ENCODE measurements around the gene UNC80. TPM values are rescaled to one million over a fixed set of nuclear protein-coding genes. Genes with fewer than 3 reads are reported as not detected.

Gene UNC80
- polyA plus RNA-seq (2011; rRNA removed): not detected in 2 replicates
- not detected in 2 replicates for polyA plus RNA-seq (2012; cell fraction: cytosol; rRNA removed)
- polyA plus RNA-seq (2012; cell fraction: nucleus; rRNA removed): not detected in 2 replicates
- not detected in 3 replicates for polyA plus RNA-seq (2017; fragmentation: RNase III; extraction: RNeasy Plus Mini Kit Qiagen cat#74134 plus additional on column Dnase treatment)
- not detected in 2 replicates for polyA minus RNA-seq (2011; rRNA and poly(A)+ RNA removed)

GRCh38 chr2:209771474-209772289, at the start of gene UNC80:
UNC80 (plus strand) TSS chr2:209771832; CDS start chr2:209772073, 241 bp downstream.
- POLR2A ChIA-PET: no interaction called here
- H3K27ac ChIP-seq: no peak within 1 kb of the TSS
- H3K9me3 ChIP-seq: no peaks in the 10 kb centered on the region
- ATAC-seq: peak; percentile 97
- CTCF ChIA-PET: interaction anchor here (0.6 kb wide), 1 partner anchor 31 kb away, joined by 3 read pairs; no protein-coding TSS in a partner anchor
- TF ChIP-seq MYC (IDR thresholded peaks at IDR 0.05; ENCODE audit: borderline replicate concordance, low read length): no peak
- peak; percentile 86 for TF ChIP-seq EHMT2 (IDR thresholded peaks at IDR 0.05; ENCODE audit: low read depth)
- TF ChIP-seq REST (IDR thresholded peaks at IDR 0.05): peak; percentile 97
- FAIRE-seq: no peak
- 17% methylated on average over 33 of the region's 73 CpGs for WGBS (ENCODE audit: missing lambda C conversion rate)
- H3K4me1 ChIP-seq: no peaks in the 10 kb centered on the region
- peak within 1 kb of the TSS; percentile 33; the same call in 2 of the 3 replicates for H3K4me3 ChIP-seq
- peak; percentile 11 to 19 for DNase-seq (ENCODE audit: low read depth in 1 of 2, low spot score in 1 of 2)
- peak within 1 kb of the TSS; percentile 82 for H3K4me2 ChIP-seq

GRCh38 chr2:209726311-209726710, 45.3 kb upstream of the UNC80 start:
- no peak for FAIRE-seq
- ATAC-seq: no peak
- H3K4me1 ChIP-seq: no peaks in the 10 kb centered on the region
- H3K4me2 ChIP-seq: no peak overlapping the region
- 54% methylated on average over 2 of the region's 2 CpGs for whole genome bisulfite sequencing (ENCODE audit: missing lambda C conversion rate)
- POLR2A ChIA-PET: no interaction called here
- CTCF ChIA-PET: no interaction called here
- TF ChIP-seq GATA3 (IDR thresholded peaks at IDR 0.05; ENCODE audit: borderline replicate concordance) (no peak), FOXS1 (CRISPR knock-in tag; IDR thresholded peaks at IDR 0.05) (no peak), KDM5A (IDR thresholded peaks at IDR 0.05) (no peak), TP53 (CRISPR knock-in tag; IDR thresholded peaks at IDR 0.05) (no peak), ZFP36 (IDR thresholded peaks at IDR 0.05; ENCODE audit: borderline replicate concordance, partially characterized antibody) (no peak), MAZ (IDR thresholded peaks at IDR 0.05; ENCODE audit: borderline replicate concordance, low read depth, low read length) (no peak), CBX8 (IDR thresholded peaks at IDR 0.05) (no peak), CEBPB (IDR thresholded peaks at IDR 0.05) (no peak), ELK1 (IDR thresholded peaks at IDR 0.05; ENCODE audit: low read depth, low read length) (no peak), EHF (CRISPR knock-in tag; IDR thresholded peaks at IDR 0.05) (no peak), BCL3 (IDR thresholded peaks at IDR 0.05) (no peak), RAD21 (conservative IDR thresholded peaks at IDR 0.05 in 1 of 2, IDR thresholded peaks at IDR 0.05 in 1 of 2) (no peak), HMGXB4 (CRISPR knock-in tag; IDR thresholded peaks at IDR 0.05; ENCODE audit: borderline replicate concordance) (no peak), HES2 (IDR thresholded peaks at IDR 0.05) (no peak), RARB (CRISPR knock-in tag; IDR thresholded peaks at IDR 0.05) (no peak), HEYL (CRISPR knock-in tag; IDR thresholded peaks at IDR 0.05) (no peak), HOXA7 (CRISPR knock-in tag; IDR thresholded peaks at IDR 0.05) (no peak)
- no peak for DNase-seq (ENCODE audit: low read depth in 1 of 2, low spot score in 1 of 2)
- no peak overlapping the region for H3K4me3 ChIP-seq
- H3K9me3 ChIP-seq: no peaks in the 10 kb centered on the region
- no peak overlapping the region for H3K27ac ChIP-seq
